K562 (cell line): Measurements from ENCODE around the gene ITPR1.

ENCODE experiments used
- MYC ChIP-seq, 2 experiments: fragments of 250-450 bp in 1 of 2; sonication (Bioruptor Pico) in 1 of 2; IDR thresholded peaks; 2 replicates each; pipeline versions ENCODE4 v1.5.1 to v1.6.1; 2012 to 2021; ENCODE audit warnings: low read depth in 2 of 2, borderline replicate concordance in 1 of 2, improper control_type of control experiment in 1 of 2, low read length in 1 of 2, mild to moderate bottlenecking in 1 of 2, moderate library complexity in 1 of 2
- NR3C1 ChIP-seq: sonication (generic); formaldehyde crosslinking; IDR thresholded peaks from 2 replicates; pipeline ENCODE4 v1.8.1; 2022; ENCODE audit warnings: missing genetic modification reagents
- REST ChIP-seq, 2 experiments: fragments of 450-650 bp; formaldehyde crosslinking in 1 of 2; IDR thresholded peaks; 2 replicates each; pipeline versions ENCODE4 v1.4.0 to v1.6.1; 2014 to 2020; ENCODE audit warnings: mild to moderate bottlenecking in 2 of 2, borderline replicate concordance in 1 of 2, low read depth in 1 of 2
- TBP ChIP-seq: optimal IDR thresholded peaks from 2 replicates; pipeline ENCODE3; 2011; ENCODE audit warnings: low read depth, low read length, improper control_type of control experiment
- ZNF121 ChIP-seq: sonication (generic); formaldehyde crosslinking; conservative IDR thresholded peaks from 2 replicates; pipeline ENCODE4 v1.8.0; 2022; ENCODE audit warnings: missing genetic modification reagents
- ZNF398 ChIP-seq: fragments of 250-450 bp; sonication (Bioruptor Pico); IDR thresholded peaks from 2 replicates; pipeline ENCODE4 v1.8.0; 2021; ENCODE audit warnings: moderate library complexity, mild to moderate bottlenecking, inconsistent platforms

GRCh38 chr3:4722103-4722502, 229.0 kb downstream of the ITPR1 start:
- TF ChIP-seq REST (IDR thresholded peaks at IDR 0.05; ENCODE audit: borderline replicate concordance) (peak; percentile 93), REST (CRISPR knock-in tag; IDR thresholded peaks at IDR 0.05; ENCODE audit: low read depth) (no peak), MYC (IDR thresholded peaks at IDR 0.05; ENCODE audit: low read depth, low read length) (0 out of 2 replicates have a peak, but pooled peaks have one; percentile 20), MYC (CRISPR knock-in tag; IDR thresholded peaks at IDR 0.05; ENCODE audit: borderline replicate concordance, low read depth) (no peak), ZNF398 (CRISPR knock-in tag) (no peak), TBP (no peak), ZNF121 (CRISPR knock-in tag) (no peak), NR3C1 (CRISPR knock-in tag) (no peak)
